ENCODE results near the gene B3GAT3. TPM values are rescaled to one million over a fixed set of nuclear protein-coding genes. Genes with fewer than 3 reads are reported as not detected.
"Not testable (repeated sequence)": the region's sequence is repeated elsewhere in the genome, so short reads cannot be mapped to it uniquely, and the experiment has no call there.

Gene B3GAT3
- total and polyA plus RNA-seq, 5 experiments from 2014 or later, result 35.6 to 83.8 (median 51.3) TPM

DNA sequence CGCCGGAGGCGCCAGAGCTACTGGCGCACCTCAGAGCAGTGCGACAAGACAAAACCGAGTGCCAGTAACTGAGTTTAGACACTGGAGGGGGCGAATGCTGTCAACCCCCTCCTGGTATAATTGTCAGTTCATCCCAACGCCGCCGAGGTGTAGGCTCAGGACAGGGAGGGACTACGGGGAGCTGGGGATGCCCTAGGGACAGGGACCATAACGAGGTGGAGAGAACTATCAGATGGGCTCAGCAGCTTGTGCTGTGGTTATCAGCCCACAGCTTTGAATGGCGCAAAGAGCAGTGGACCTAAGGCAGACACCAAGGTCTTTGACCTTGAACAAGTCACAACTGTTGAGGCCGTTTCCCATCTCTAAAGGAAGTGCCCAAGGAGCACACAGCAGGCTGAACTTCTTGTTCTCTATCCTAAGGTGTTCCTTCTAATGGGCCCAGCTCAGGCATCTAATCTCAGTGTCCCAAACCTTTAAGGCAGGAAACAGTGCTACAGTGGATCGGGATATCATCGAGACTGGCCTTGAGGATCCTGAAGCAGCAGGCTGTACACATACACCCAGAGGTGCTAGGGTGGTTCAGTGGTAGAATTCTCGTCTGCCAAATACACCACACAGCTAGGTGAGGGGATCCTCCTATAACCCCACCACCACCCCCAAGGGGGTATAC is 29.5 kb downstream of the B3GAT3 start:
- DNase-seq (no peak), ATAC-seq (no peak)
- H3K4me1 Mint-ChIP-seq, result peaks cover 15 to 62% (median 54%) of the 10 kb centered on the region in 4 donors
- H3K27me3 Mint-ChIP-seq, result peaks cover 0 to 3% (median 0%) of the 10 kb centered on the region in 5 donors
- peak overlapping the region; percentile 95 to 99 (median 98) for H3K27ac Mint-ChIP-seq
- no peaks in the 10 kb centered on the region for H3K9me3 Mint-ChIP-seq
- POLR2A ChIA-PET, result interaction anchor here (0.5 to 8.1 kb wide), 50 partner anchors 11 to 1748 kb away, joined by 3 to 251 read pairs (median 10); partner anchors contain the start of genes AHNAK, B3GAT3, BSCL2 and C11orf98
- H3K36me3 Mint-ChIP-seq, result peaks cover 4 to 58% (median 19%) of the 10 kb centered on the region in 3 donors
- H3K4me3 Mint-ChIP-seq, result peak overlapping the region; percentile 85 to 97 (median 94)

DNA sequence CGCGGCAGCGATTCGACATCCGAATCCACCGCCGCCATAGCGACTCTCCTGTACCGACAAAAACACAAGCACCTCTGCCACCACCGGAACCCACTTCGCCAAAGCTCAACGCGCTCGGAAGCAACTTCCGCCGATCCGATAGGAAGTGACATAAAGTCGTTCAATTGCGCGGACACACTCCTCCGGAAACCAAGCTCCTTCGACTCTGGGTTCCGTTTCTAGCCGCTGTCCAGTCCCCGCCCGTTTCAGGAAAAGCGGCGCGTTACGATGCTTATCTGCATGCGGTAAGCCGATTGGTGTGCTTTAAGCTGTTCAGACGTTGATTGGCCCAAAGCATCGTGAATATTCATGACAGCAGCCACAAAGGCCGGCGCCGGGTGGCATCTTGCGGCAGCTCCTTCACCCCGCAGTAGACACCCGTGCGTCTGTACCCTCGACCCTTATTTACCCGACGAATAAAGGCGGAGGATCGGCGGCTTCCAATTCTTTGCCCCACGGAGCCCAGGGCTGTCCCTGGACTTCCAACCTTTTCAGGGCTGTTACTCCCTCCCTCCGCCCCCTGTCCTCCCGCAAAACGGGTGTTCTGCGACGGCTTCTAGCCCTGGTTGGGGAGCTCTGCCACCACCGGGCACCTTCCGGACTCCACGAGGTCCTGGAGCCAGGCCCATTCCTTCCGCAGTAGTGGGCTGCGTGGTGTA is 30.2 kb downstream of the B3GAT3 start, which contains the start of gene TUT1:
TSS of gene TUT1 (minus strand) at position 76 of the 698 bp plus-strand sequence. CDS start at position 38, 38 bp downstream.
- peaks cover 0 to 3% (median 0%) of the 10 kb centered on the region in 5 donors for H3K27me3 Mint-ChIP-seq
- ATAC-seq (peak; percentile 84 to 86), DNase-seq (peak; percentile 81 to 98 (median 96))
- H3K4me1 Mint-ChIP-seq, result peaks cover 15 to 60% (median 51%) of the 10 kb centered on the region in 4 donors
- peaks cover 4 to 57% (median 17%) of the 10 kb centered on the region in 3 donors for H3K36me3 Mint-ChIP-seq
- peak within 1 kb of the TSS; percentile 95 to 99 (median 98) for H3K27ac Mint-ChIP-seq
- peak within 1 kb of the TSS; percentile 85 to 97 (median 94) for H3K4me3 Mint-ChIP-seq
- H3K9me3 Mint-ChIP-seq, result no peaks in the 10 kb centered on the region
- POLR2A ChIA-PET, result interaction anchor here (0.5 to 8.1 kb wide), 59 partner anchors 10 to 1749 kb away, joined by 3 to 251 read pairs (median 6); partner anchors contain the start of genes AHNAK, B3GAT3, BSCL2 and C11orf98

DNA sequence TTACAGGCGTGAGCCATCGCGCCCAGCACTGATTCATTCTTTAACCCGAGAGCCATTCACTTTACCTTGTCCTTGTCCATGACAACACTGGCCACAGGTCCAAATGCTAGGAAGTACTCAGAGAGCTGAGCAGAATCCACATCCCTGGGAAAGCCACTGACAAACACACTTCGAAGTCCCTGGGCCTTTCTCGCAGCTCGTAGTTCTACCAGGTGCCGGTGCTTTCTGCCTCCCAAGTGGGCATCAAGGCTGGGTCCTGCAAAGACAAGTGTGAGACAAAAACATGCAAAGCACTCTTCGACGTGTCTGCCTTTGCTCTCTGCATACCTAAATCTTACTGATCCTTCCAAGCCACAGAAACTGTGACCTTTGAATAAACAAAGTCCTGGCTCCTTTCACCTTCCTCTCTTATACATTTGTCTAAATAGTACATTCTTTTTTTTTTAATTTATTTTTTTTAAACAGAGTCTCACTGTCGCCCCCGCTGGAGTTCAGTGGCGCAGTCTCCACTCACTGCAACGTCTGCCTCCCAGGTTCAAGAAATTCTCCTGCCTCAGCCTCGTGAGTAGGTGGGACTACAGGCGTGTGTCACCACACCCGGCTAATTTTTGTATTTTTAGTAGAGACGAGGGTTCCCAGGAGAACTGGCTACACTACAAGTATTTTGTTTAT is 32.7 kb downstream of the B3GAT3 start:
- Mint-ChIP-seq H3K4me3 (peak overlapping the region in 4 of 10 donors; percentile 18 to 96 (median 63)), H3K4me1 (peaks cover 16 to 56% (median 41%) of the 10 kb centered on the region in 4 donors), H3K27ac (peak overlapping the region in 7 of 10 donors; percentile 8 to 99 (median 79)), H3K36me3 (peaks cover 0 to 52% (median 10%) of the 10 kb centered on the region in 3 donors), H3K9me3 (no peaks in the 10 kb centered on the region), H3K27me3 (peaks cover 0 to 3% (median 0%) of the 10 kb centered on the region in 5 donors)
- POLR2A ChIA-PET, result interaction anchor here (1.1 to 8.1 kb wide), 5 partner anchors 10 to 79 kb away, joined by 3 to 251 read pairs (median 40); partner anchors contain the start of genes C11orf98, CSKMT, EEF1G and EML3
- DNase-seq, result peak in 1 of 10 donors; percentile 13
- ATAC-seq, result no peak

DNA sequence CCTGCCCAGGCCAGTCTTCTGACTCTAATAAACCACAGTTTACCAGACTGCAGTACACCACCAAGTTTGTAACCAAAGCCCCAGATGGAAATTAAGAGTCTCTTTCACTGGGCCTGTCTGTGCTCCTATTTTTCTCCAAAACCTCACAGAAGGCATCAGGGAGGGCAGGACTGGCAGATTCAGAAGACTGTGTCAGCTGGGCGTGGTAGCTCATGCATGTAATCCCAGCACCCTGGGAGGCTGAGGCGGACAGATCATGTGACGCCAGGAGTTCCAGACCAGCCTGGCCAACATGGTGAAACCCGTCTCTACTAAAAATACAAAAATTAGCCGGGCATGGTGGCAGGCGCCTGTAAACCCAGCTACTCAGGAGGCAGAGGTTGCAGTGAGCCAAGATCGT is 36.4 kb downstream of the B3GAT3 start:
- Mint-ChIP-seq H3K36me3 (peaks cover 0 to 73% (median 10%) of the 10 kb centered on the region in 3 donors), H3K27ac (peak overlapping the region in 1 of 10 donors; percentile 15), H3K4me1 (peaks cover 4 to 40% (median 10%) of the 10 kb centered on the region in 4 donors)
- ATAC-seq, H3K27me3 Mint-ChIP-seq, DNase-seq, H3K4me3 Mint-ChIP-seq, H3K9me3 Mint-ChIP-seq: not testable (repeated sequence)
- POLR2A ChIA-PET, result interaction anchor here (0.6 to 8.1 kb wide), 5 partner anchors 11 to 269 kb away, joined by 3 to 40 read pairs (median 3); partner anchors contain the start of genes C11orf98, CSKMT and EEF1G

GRCh38 chr11:62581735-62582134 is 40.1 kb downstream of the B3GAT3 start:
- H3K27me3 Mint-ChIP-seq, H3K4me3 Mint-ChIP-seq, H3K27ac Mint-ChIP-seq, H3K9me3 Mint-ChIP-seq, DNase-seq, ATAC-seq: not testable (repeated sequence)
- peaks cover 0 to 73% (median 10%) of the 10 kb centered on the region in 3 donors for H3K36me3 Mint-ChIP-seq
- H3K4me1 Mint-ChIP-seq, result peaks cover 0 to 17% (median 5%) of the 10 kb centered on the region in 4 donors
- POLR2A ChIA-PET, result interaction anchor here (1.2 kb wide), 1 partner anchor 10 kb away, joined by 4 read pairs; the partner anchor contains the start of gene TUT1

- Mint-ChIP-seq H3K4me1 (peaks cover 0 to 16% (median 5%) of the 10 kb centered on the region in 4 donors), H3K27ac (peak overlapping the region in 5 of 10 donors; percentile 4 to 61 (median 51)), H3K27me3 (no peaks in the 10 kb centered on the region), H3K36me3 (peaks cover 0 to 75% (median 8%) of the 10 kb centered on the region in 3 donors), H3K9me3 (no peaks in the 10 kb centered on the region), H3K4me3 (no peak overlapping the region)
- ATAC-seq (no peak), DNase-seq (no peak)
- POLR2A ChIA-PET, result interaction anchor here (0.9 to 1.3 kb wide), 3 partner anchors 10 to 84 kb away, joined by 3 to 4 read pairs (median 3); partner anchors contain the start of genes C11orf98, CSKMT and TUT1
Measured at GRCh38 chr11:62580959-62581715, 40.6 kb downstream of the B3GAT3 start.

DNA sequence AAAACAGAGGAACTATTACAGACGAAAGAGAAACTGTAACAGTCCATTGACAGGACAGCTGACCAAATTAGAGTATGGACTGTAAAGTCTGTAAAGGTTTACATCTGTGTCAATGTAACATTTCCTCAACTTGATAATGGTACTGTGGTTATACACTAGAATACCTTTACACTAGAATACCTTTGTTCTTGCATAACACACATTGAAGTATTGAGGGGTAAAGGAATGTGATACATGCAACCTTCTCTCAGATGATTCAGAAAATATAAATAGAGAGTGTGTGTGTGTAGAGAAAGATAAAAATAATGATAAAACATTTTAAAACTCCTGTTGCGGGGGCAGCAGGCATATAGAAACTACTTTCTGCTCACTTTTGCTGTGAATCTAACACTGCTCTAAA is 42.5 kb downstream of the B3GAT3 start:
- Mint-ChIP-seq H3K4me3 (no peak overlapping the region), H3K36me3 (peaks cover 0 to 64% (median 5%) of the 10 kb centered on the region in 3 donors), H3K27ac (no peak overlapping the region), H3K4me1 (peaks cover 11 to 23% (median 18%) of the 10 kb centered on the region in 4 donors), H3K9me3 (no peaks in the 10 kb centered on the region), H3K27me3 (no peaks in the 10 kb centered on the region)
- DNase-seq (no peak), ATAC-seq (no peak)
- POLR2A ChIA-PET, result interaction anchor here (7.5 kb wide), 1 partner anchor 12 kb away, joined by 104 read pairs; the partner anchor contains the start of gene TUT1

DNA sequence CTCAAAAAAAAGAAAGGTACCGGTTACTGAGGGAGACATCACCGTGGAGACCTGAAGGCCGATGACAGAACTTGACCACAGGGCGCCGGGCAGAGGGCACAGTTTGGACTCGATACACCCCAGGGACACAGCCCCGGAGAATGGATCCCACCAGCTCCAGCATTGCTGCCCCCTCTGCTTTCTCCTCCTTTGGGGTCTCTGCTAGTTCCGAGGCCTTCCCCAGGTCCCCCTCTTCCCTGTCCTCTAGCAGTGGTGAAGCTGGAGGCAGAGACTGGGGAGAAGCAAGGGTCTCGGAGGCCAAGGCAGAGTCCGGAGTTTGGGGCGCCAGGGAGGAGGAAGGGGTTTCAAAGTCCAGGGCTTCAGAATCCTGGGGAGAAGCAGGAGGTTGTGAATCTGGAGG is 43.2 kb downstream of the B3GAT3 start:
- no peaks in the 10 kb centered on the region for H3K9me3 Mint-ChIP-seq

DNA sequence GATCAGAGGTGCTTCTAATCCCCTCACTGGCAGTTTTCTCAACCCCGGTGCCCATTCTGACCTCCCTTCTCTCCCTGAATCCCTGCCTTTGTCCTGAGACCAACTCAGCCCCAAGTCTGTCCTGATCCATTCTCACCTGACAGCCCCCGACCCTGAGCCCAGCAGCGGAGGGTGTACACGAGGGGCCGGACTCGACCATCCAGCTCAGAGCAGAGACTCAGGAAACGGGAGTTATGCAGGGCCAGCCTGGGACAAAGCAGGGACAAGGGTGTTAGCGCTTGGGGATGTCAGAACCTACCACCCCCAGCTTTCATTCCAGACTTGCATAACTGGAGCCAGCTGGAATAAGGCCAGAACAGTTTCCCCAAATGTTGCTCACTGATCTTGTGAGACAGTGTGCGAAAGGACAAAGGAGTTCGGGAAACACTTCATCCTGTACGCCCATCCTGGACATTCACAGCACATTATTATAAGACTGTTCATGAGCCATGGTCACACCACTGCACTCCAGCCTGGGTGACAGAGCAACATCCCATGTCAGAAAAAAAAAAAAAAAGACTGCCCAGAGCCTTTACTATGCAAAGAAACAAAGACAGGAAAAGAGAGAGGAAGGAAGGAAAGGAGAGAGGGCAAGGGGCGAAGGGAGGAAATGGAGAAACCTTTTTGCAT is 44.6 kb downstream of the B3GAT3 start:
- Mint-ChIP-seq H3K4me1 (peaks cover 28 to 38% (median 30%) of the 10 kb centered on the region in 4 donors), H3K4me3 (no peak overlapping the region), H3K27ac (peak overlapping the region in 6 of 10 donors; percentile 26 to 81 (median 40)), H3K9me3 (no peaks in the 10 kb centered on the region), H3K36me3 (peaks cover 0 to 58% (median 5%) of the 10 kb centered on the region in 3 donors), H3K27me3 (no peaks in the 10 kb centered on the region)
- POLR2A ChIA-PET, result interaction anchor here (0.5 to 7.5 kb wide), 6 partner anchors 15 to 209 kb away, joined by 3 to 104 read pairs (median 4); partner anchors contain the start of gene TUT1
- ATAC-seq (no peak), DNase-seq (no peak)

More for the DNA sequence above, 43.2 kb downstream of the B3GAT3 start:
- ATAC-seq (no peak), DNase-seq (no peak)
- peak overlapping the region in 2 of 10 donors; percentile 28 to 52 for H3K27ac Mint-ChIP-seq
- H3K36me3 Mint-ChIP-seq, result peaks cover 0 to 59% (median 5%) of the 10 kb centered on the region in 3 donors
- H3K4me1 Mint-ChIP-seq, result peaks cover 16 to 25% (median 20%) of the 10 kb centered on the region in 4 donors
- POLR2A ChIA-PET, result interaction anchor here (0.7 to 7.5 kb wide), 2 partner anchors 13 to 72 kb away, joined by 7 to 104 read pairs; partner anchors contain the start of gene TUT1
- H3K27me3 Mint-ChIP-seq, result no peaks in the 10 kb centered on the region
- H3K4me3 Mint-ChIP-seq, result no peak overlapping the region

GRCh38 chr11:62575837-62576236 is 45.9 kb downstream of the B3GAT3 start:
- POLR2A ChIA-PET, result interaction anchor here (2.8 to 7.5 kb wide), 2 partner anchors 10 to 16 kb away, joined by 40 to 104 read pairs; partner anchors contain the start of gene TUT1
- Mint-ChIP-seq H3K4me1 (peaks cover 37 to 47% (median 40%) of the 10 kb centered on the region in 4 donors), H3K27me3 (no peaks in the 10 kb centered on the region), H3K27ac (peak overlapping the region in 7 of 10 donors; percentile 57 to 99 (median 79)), H3K9me3 (no peaks in the 10 kb centered on the region), H3K4me3 (peak overlapping the region in 9 of 10 donors; percentile 11 to 97 (median 69)), H3K36me3 (peaks cover 0 to 60% (median 9%) of the 10 kb centered on the region in 3 donors)
- DNase-seq (no peak), ATAC-seq (no peak)

Measured in naive thymus-derived CD8-positive, alpha-beta T cell (primary cell).